ENCODE data around the gene CNBD2. TPM values are rescaled to one million over a fixed set of nuclear protein-coding genes. Genes with fewer than 3 reads are reported as not detected.
"Not testable (repeated sequence)": the region's sequence is repeated elsewhere in the genome, so short reads cannot be mapped to it uniquely, and the experiment has no call there.

CNBD2 gene
- total RNA-seq, 1 experiment from 2014 or later, result 3.8 TPM

DNA sequence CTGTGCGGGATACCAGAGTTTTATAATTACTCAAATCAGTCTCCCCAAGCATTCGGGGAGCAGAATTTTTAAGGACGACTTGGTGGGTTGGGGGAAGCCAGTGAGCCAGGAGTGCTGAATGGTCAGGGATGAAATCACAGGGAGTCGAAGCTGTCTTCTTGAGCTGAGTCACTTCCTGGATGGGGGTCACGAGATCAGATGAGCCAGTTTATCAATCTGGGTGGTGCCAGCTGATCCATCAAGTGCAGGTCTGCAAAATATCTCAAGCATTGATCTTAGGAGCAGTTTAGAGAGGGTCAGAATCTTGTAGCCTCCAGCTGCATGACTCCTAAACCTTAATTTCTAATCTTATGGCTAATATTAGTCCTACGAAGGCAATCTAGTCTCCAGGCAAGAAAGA is 111.6 kb downstream of the CNBD2 start:
- CTCF ChIA-PET; H3K4me3 Mint-ChIP-seq; H3K4me1 Mint-ChIP-seq; H3K27ac Mint-ChIP-seq; H3K36me3 Mint-ChIP-seq; POLR2A ChIA-PET; DNase-seq (ENCODE audit: low spot score); ATAC-seq: not testable (repeated sequence)
- peaks cover 21% of the 10 kb centered on the region for H3K9me3 Mint-ChIP-seq
- peaks cover 12% of the 10 kb centered on the region for H3K27me3 Mint-ChIP-seq (ENCODE audit: low read depth)

Other genes starting within 250 kb of the CNBD2 start
- gene RBM39, start 226.3 kb upstream of the CNBD2 start, total RNA-seq (2021), result 221 to 231 TPM (median 223 TPM) in 3 replicates
- 65.8 to 70.0 TPM (median 66.8 TPM) in 3 replicates for gene PHF20, start 196.6 kb upstream of the CNBD2 start, total RNA-seq (2021)
- 94.2 to 103 TPM (median 94.6 TPM) in 3 replicates for gene SCAND1, start 14.1 kb upstream of the CNBD2 start, total RNA-seq (2021)
- gene EPB41L1, start 186.2 kb downstream of the CNBD2 start, total RNA-seq (2021), result 37.7 to 38.7 TPM (median 38.1 TPM) in 3 replicates

All from WTC11 (cell line).